ENCODE results near the gene KISS1. TPM values are rescaled to one million over a fixed set of nuclear protein-coding genes. Genes with fewer than 3 reads are reported as not detected.

KISS1 gene
- total RNA-seq, 1 donor from 2014 or later, result not detected

GRCh38 chr1:204157962-204158361, 38.3 kb downstream of the KISS1 start:
- no peak for DNase-seq (ENCODE audit: low spot score)
- intact Hi-C loops (cut with micrococcal nuclease), result no loop called here
- H3K4me3 Mint-ChIP-seq (ENCODE audit: low read depth), result no peak overlapping the region
- no peaks in the 10 kb centered on the region for H3K36me3 Mint-ChIP-seq (ENCODE audit: low read depth)
- H3K27ac Mint-ChIP-seq, result no peak overlapping the region
- peaks cover 6% of the 10 kb centered on the region for H3K27me3 Mint-ChIP-seq (ENCODE audit: low read depth)
- peaks cover 2% of the 10 kb centered on the region for H3K4me1 Mint-ChIP-seq (ENCODE audit: low read depth)
- H3K9me3 Mint-ChIP-seq, result no peaks in the 10 kb centered on the region

- H3K4me1 Mint-ChIP-seq (ENCODE audit: low read depth), result peaks cover under 1% of the 10 kb centered on the region
- H3K27ac Mint-ChIP-seq, result no peak overlapping the region
- intact Hi-C loops (cut with micrococcal nuclease), result no loop called here
- no peaks in the 10 kb centered on the region for H3K9me3 Mint-ChIP-seq
- no peak for DNase-seq (ENCODE audit: low spot score)
- H3K36me3 Mint-ChIP-seq (ENCODE audit: low read depth), result no peaks in the 10 kb centered on the region
- H3K4me3 Mint-ChIP-seq (ENCODE audit: low read depth), result no peak overlapping the region
- H3K27me3 Mint-ChIP-seq (ENCODE audit: low read depth), result peaks cover 11% of the 10 kb centered on the region
Measured at GRCh38 chr1:204155881-204156280, 40.4 kb downstream of the KISS1 start.

- H3K4me3 Mint-ChIP-seq (ENCODE audit: low read depth), result no peak overlapping the region
- intact Hi-C loops (cut with micrococcal nuclease), result no loop called here
- H3K4me1 Mint-ChIP-seq (ENCODE audit: low read depth), result peaks cover 2% of the 10 kb centered on the region
- H3K27me3 Mint-ChIP-seq (ENCODE audit: low read depth), result peaks cover 22% of the 10 kb centered on the region
- DNase-seq (ENCODE audit: low spot score), result no peak
- no peaks in the 10 kb centered on the region for H3K36me3 Mint-ChIP-seq (ENCODE audit: low read depth)
- H3K9me3 Mint-ChIP-seq, result no peaks in the 10 kb centered on the region
- H3K27ac Mint-ChIP-seq, result no peak overlapping the region
Measured at GRCh38 chr1:204154568-204155255, 41.6 kb downstream of the KISS1 start.

GRCh38 chr1:204153667-204154066, 42.6 kb downstream of the KISS1 start:
- Mint-ChIP-seq H3K27ac (no peak overlapping the region), H3K4me1 (ENCODE audit: low read depth) (peaks cover 2% of the 10 kb centered on the region), H3K9me3 (no peaks in the 10 kb centered on the region), H3K36me3 (ENCODE audit: low read depth) (no peaks in the 10 kb centered on the region), H3K4me3 (ENCODE audit: low read depth) (no peak overlapping the region), H3K27me3 (ENCODE audit: low read depth) (peaks cover 26% of the 10 kb centered on the region)
- no peak for DNase-seq (ENCODE audit: low spot score)
- intact Hi-C loops (cut with micrococcal nuclease), result no loop called here

GRCh38 chr1:204152310-204153044, 43.8 kb downstream of the KISS1 start:
- Mint-ChIP-seq H3K4me1 (ENCODE audit: low read depth) (peaks cover 2% of the 10 kb centered on the region), H3K9me3 (no peaks in the 10 kb centered on the region), H3K4me3 (ENCODE audit: low read depth) (peak overlapping the region; percentile 54), H3K27me3 (ENCODE audit: low read depth) (peaks cover 26% of the 10 kb centered on the region), H3K36me3 (ENCODE audit: low read depth) (no peaks in the 10 kb centered on the region), H3K27ac (no peak overlapping the region)
- DNase-seq (ENCODE audit: low spot score), result no peak
- intact Hi-C loops (cut with micrococcal nuclease), result no loop called here

- intact Hi-C loops (cut with micrococcal nuclease), result no loop called here
- no peak within 1 kb of the TSS for H3K27ac Mint-ChIP-seq
- H3K9me3 Mint-ChIP-seq, result no peaks in the 10 kb centered on the region
- no peaks in the 10 kb centered on the region for H3K36me3 Mint-ChIP-seq (ENCODE audit: low read depth)
- H3K27me3 Mint-ChIP-seq (ENCODE audit: low read depth), result peaks cover 26% of the 10 kb centered on the region
- peak; percentile 18 for DNase-seq (ENCODE audit: low spot score)
- H3K4me1 Mint-ChIP-seq (ENCODE audit: low read depth), result peaks cover 2% of the 10 kb centered on the region
- peak within 1 kb of the TSS; percentile 61 for H3K4me3 Mint-ChIP-seq (ENCODE audit: low read depth)
Measured at GRCh38 chr1:204151552-204152309, 44.6 kb downstream of the KISS1 start, which contains the start of gene ETNK2. Gene ETNK2, minus strand, starts transcription at chr1:204152044. Its CDS starts 192 bp downstream, at chr1:204151852.

- H3K27me3 Mint-ChIP-seq (ENCODE audit: low read depth), result peaks cover 26% of the 10 kb centered on the region
- H3K36me3 Mint-ChIP-seq (ENCODE audit: low read depth), result no peaks in the 10 kb centered on the region
- no peaks in the 10 kb centered on the region for H3K9me3 Mint-ChIP-seq
- no peak for DNase-seq (ENCODE audit: low spot score)
- H3K4me3 Mint-ChIP-seq (ENCODE audit: low read depth), result peak overlapping the region; percentile 61
- no peak overlapping the region for H3K27ac Mint-ChIP-seq
- peaks cover 2% of the 10 kb centered on the region for H3K4me1 Mint-ChIP-seq (ENCODE audit: low read depth)
- intact Hi-C loops (cut with micrococcal nuclease), result no loop called here
Measured at GRCh38 chr1:204150702-204151551, 45.4 kb downstream of the KISS1 start.

- no peaks in the 10 kb centered on the region for H3K9me3 Mint-ChIP-seq
- H3K36me3 Mint-ChIP-seq (ENCODE audit: low read depth), result no peaks in the 10 kb centered on the region
- peaks cover 2% of the 10 kb centered on the region for H3K4me1 Mint-ChIP-seq (ENCODE audit: low read depth)
Measured at GRCh38 chr1:204149635-204150565, 46.4 kb downstream of the KISS1 start.

GRCh38 chr1:204149107-204149506, 47.2 kb downstream of the KISS1 start:
- no peak overlapping the region for H3K27ac Mint-ChIP-seq
- peaks cover 26% of the 10 kb centered on the region for H3K27me3 Mint-ChIP-seq (ENCODE audit: low read depth)
- no peaks in the 10 kb centered on the region for H3K36me3 Mint-ChIP-seq (ENCODE audit: low read depth)
- H3K9me3 Mint-ChIP-seq, result no peaks in the 10 kb centered on the region
- peaks cover 2% of the 10 kb centered on the region for H3K4me1 Mint-ChIP-seq (ENCODE audit: low read depth)
- no peak overlapping the region for H3K4me3 Mint-ChIP-seq (ENCODE audit: low read depth)
- intact Hi-C loops (cut with micrococcal nuclease), result no loop called here
- DNase-seq (ENCODE audit: low spot score), result no peak

More at GRCh38 chr1:204149635-204150565, 46.4 kb downstream of the KISS1 start:
- H3K27me3 Mint-ChIP-seq (ENCODE audit: low read depth), result peaks cover 26% of the 10 kb centered on the region
- intact Hi-C loops (cut with micrococcal nuclease), result no loop called here
- DNase-seq (ENCODE audit: low spot score), result no peak
- H3K27ac Mint-ChIP-seq, result no peak overlapping the region
- H3K4me3 Mint-ChIP-seq (ENCODE audit: low read depth), result peak overlapping the region; percentile 15

- Mint-ChIP-seq H3K4me1 (ENCODE audit: low read depth) (peaks cover 2% of the 10 kb centered on the region), H3K9me3 (no peaks in the 10 kb centered on the region), H3K27ac (no peak overlapping the region), H3K36me3 (ENCODE audit: low read depth) (no peaks in the 10 kb centered on the region), H3K27me3 (ENCODE audit: low read depth) (peaks cover 20% of the 10 kb centered on the region), H3K4me3 (ENCODE audit: low read depth) (no peak overlapping the region)
- no peak for DNase-seq (ENCODE audit: low spot score)
- intact Hi-C loops (cut with micrococcal nuclease), result no loop called here
Measured at GRCh38 chr1:204147406-204148383, 48.6 kb downstream of the KISS1 start.

- no peak overlapping the region for H3K27ac Mint-ChIP-seq
- H3K4me3 Mint-ChIP-seq (ENCODE audit: low read depth), result no peak overlapping the region
- no peaks in the 10 kb centered on the region for H3K36me3 Mint-ChIP-seq (ENCODE audit: low read depth)
- DNase-seq (ENCODE audit: low spot score), result no peak
- peaks cover 2% of the 10 kb centered on the region for H3K4me1 Mint-ChIP-seq (ENCODE audit: low read depth)
- intact Hi-C loops (cut with micrococcal nuclease), result no loop called here
- no peaks in the 10 kb centered on the region for H3K9me3 Mint-ChIP-seq
- peaks cover 16% of the 10 kb centered on the region for H3K27me3 Mint-ChIP-seq (ENCODE audit: low read depth)
Measured at GRCh38 chr1:204146965-204147364, 49.3 kb downstream of the KISS1 start.

All from activated T-helper 2 cell treated with anti-CD3 and anti-CD28 coated beads, Interferon-gamma antibody, Interleukin-2, Interleukin-4, amounts not matched to agents 10 μg/mL and 5 μg/mL and 100 μg/mL, durations not matched to agents 14 hours and 24 hours and 36 hours (primary cell).